HEK293 (cell line): ENCODE data around the gene GJA3.
A peak's percentile ranks its signal among the peaks of the same experiment; 100 is the strongest.

Experiments
- CTCF ChIA-PET: fragments of 350-600 bp; formaldehyde crosslinking; extraction: SDS; loops from one replicate; lab custom pipeline; 2021; ENCODE audit warnings: antibody characterized with exemption; lab: Yijun Ruan, JAX
- POLR2A ChIA-PET: fragments of 300-600 bp; formaldehyde crosslinking; extraction: SDS; loops from one replicate; lab custom pipeline; 2020; ENCODE audit warnings: antibody characterized with exemption, inconsistent platforms; lab: Yijun Ruan, JAX
- H3K27ac ChIP-seq: fragments of 200-500 bp; sonication (Bioruptor generic); 2 replicates; pipeline ENCODE4 v1.5.1; 2014; ENCODE audit warnings: low read depth, low read length, control low read depth, inconsistent platforms; ENCODE audit errors: extremely low read depth
- H3K36me3 ChIP-seq, 2 experiments: fragments of 200-500 bp in 1 of 2; sonication (Bioruptor generic) in 1 of 2; 1 replicate in 1 of 2; 2 replicates in 1 of 2; pipeline ENCODE4 v1.5.1; 2014 to 2017; ENCODE audit warnings: inconsistent platforms in 2 of 2, low read length in 2 of 2; ENCODE audit not compliant: control insufficient read depth in 2 of 2, insufficient read depth in 1 of 2
- H3K4me1 ChIP-seq: fragments of 200-500 bp; sonication (Bioruptor generic); 2 replicates; pipeline ENCODE4 v1.5.1; 2014; ENCODE audit warnings: mild to moderate bottlenecking, low read length, inconsistent platforms; ENCODE audit not compliant: control insufficient read depth, insufficient read depth
- H3K4me3 ChIP-seq: 2 replicates; pipeline ENCODE4 v1.5.1; 2011; ENCODE audit warnings: low read depth, mild to moderate bottlenecking, control low read depth, low read length, moderate library complexity
- H3K9me3 ChIP-seq: fragments of 200-500 bp; sonication (Bioruptor generic); 2 replicates; pipeline ENCODE4 v1.5.1; 2014; ENCODE audit warnings: low read depth, low read length, inconsistent platforms; ENCODE audit not compliant: control insufficient read depth, insufficient read depth
- EGR2 ChIP-seq: fragments of 450-650 bp; formaldehyde crosslinking; IDR thresholded peaks from 2 replicates; pipeline ENCODE4 v1.5.1; 2016; ENCODE audit warnings: low read depth, missing biosample characterization, missing genetic modification characterization
- GFI1B ChIP-seq: fragments of 450-650 bp; formaldehyde crosslinking; IDR thresholded peaks from 2 replicates; pipeline ENCODE4 v1.5.1; 2016; ENCODE audit warnings: missing biosample characterization, missing genetic modification characterization
- OSR2 ChIP-seq: fragments of 450-650 bp; formaldehyde crosslinking; IDR thresholded peaks from 2 replicates; pipeline ENCODE4 v1.5.1; 2016; ENCODE audit warnings: missing biosample characterization, missing genetic modification characterization
- ZBTB21 ChIP-seq: fragments of 450-650 bp; formaldehyde crosslinking; IDR thresholded peaks from 2 replicates; pipeline ENCODE4 v1.5.1; 2017; ENCODE audit warnings: missing biosample characterization, missing genetic modification characterization
- ZFHX2 ChIP-seq: fragments of 450-650 bp; formaldehyde crosslinking; conservative IDR thresholded peaks from 2 replicates; pipeline ENCODE4 v1.5.1; 2016; ENCODE audit warnings: missing biosample characterization, missing genetic modification characterization
- ZFP69B ChIP-seq: fragments of 450-650 bp; formaldehyde crosslinking; IDR thresholded peaks from 2 replicates; pipeline ENCODE4 v1.5.1; 2016; ENCODE audit warnings: missing biosample characterization, missing genetic modification characterization
- ZNF223 ChIP-seq: fragments of 450-650 bp; formaldehyde crosslinking; IDR thresholded peaks from 2 replicates; pipeline ENCODE4 v1.5.1; 2016; ENCODE audit warnings: missing biosample characterization, missing genetic modification characterization
- ZNF274 ChIP-seq, 2 experiments: fragments of 200-500 bp in 1 of 2; fragments of 450-650 bp in 1 of 2; sonication (Bioruptor generic) in 1 of 2; formaldehyde crosslinking in 1 of 2; IDR thresholded peaks; 2 replicates each; pipeline versions ENCODE4 v1.5.1 to v1.6.1; 2014 to 2016; ENCODE audit warnings: borderline replicate concordance in 1 of 2, inconsistent platforms in 1 of 2, low read length in 1 of 2, missing biosample characterization in 1 of 2, missing genetic modification characterization in 1 of 2
- ZNF366 ChIP-seq: fragments of 450-650 bp; formaldehyde crosslinking; conservative IDR thresholded peaks from 2 replicates; pipeline ENCODE4 v1.5.1; 2016; ENCODE audit warnings: missing biosample characterization, missing genetic modification characterization
- ZNF394 ChIP-seq: fragments of 450-650 bp; formaldehyde crosslinking; IDR thresholded peaks from 2 replicates; pipeline ENCODE4 v1.5.1; 2016; ENCODE audit warnings: missing biosample characterization, missing genetic modification characterization, mild to moderate bottlenecking, moderate library complexity, borderline replicate concordance
- ZNF404 ChIP-seq: fragments of 450-650 bp; formaldehyde crosslinking; IDR thresholded peaks from 2 replicates; pipeline ENCODE4 v1.5.1; 2017; ENCODE audit warnings: missing biosample characterization, missing genetic modification characterization
- ZNF518A ChIP-seq: fragments of 450-650 bp; formaldehyde crosslinking; conservative IDR thresholded peaks from 2 replicates; pipeline ENCODE4 v1.5.1; 2016; ENCODE audit warnings: low read depth, missing biosample characterization, missing genetic modification characterization
- ZNF558 ChIP-seq: fragments of 450-650 bp; formaldehyde crosslinking; IDR thresholded peaks from 2 replicates; pipeline ENCODE4 v1.5.1; 2016; ENCODE audit warnings: missing biosample characterization, missing genetic modification characterization
- ZNF596 ChIP-seq: fragments of 450-650 bp; IDR thresholded peaks from 2 replicates; pipeline ENCODE4 v1.5.0; 2018; ENCODE audit warnings: missing biosample characterization, mild to moderate bottlenecking, missing genetic modification characterization, moderate library complexity
- ZNF830 ChIP-seq: fragments of 450-650 bp; IDR thresholded peaks from 2 replicates; pipeline ENCODE4 v1.5.0; 2018; ENCODE audit warnings: missing biosample characterization, missing genetic modification characterization, low read depth, mild to moderate bottlenecking, moderate library complexity
- TF ChIP-seq, protein P1 (sequence below): fragments of 450-650 bp; formaldehyde crosslinking; IDR thresholded peaks from 2 replicates; pipeline ENCODE4 v1.5.1; 2016; ENCODE audit warnings: missing biosample characterization, missing genetic modification characterization, borderline replicate concordance

GJA3 gene

DNA sequence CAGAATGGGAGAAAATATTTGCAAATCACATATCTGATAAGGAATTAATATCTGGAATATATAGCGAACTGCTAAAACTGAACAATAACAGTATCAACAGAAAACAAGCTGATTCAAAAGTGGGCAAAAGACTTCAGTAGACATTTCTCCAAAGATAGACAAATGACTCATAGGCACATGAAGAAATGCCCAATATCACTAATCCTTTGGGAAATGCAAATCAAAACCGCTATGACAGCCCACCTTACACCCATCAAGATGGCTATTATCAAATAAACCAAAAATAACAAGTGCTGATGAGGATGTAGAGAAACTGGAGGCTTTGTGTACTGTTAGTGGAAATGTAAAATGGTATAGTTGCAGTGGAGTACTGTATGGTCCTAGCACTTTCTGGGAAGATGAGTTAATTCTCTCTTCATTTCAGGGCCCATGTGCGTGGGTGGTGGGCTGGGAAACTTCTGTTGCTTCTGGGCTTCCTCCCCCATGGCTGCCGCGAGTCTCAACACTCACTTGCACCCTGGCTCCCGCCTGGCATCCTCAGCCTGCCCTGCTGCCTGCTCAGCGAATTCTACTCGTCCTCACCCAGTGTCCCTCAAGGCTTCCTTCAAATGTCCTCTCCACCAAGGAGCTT lies 12.4 kb upstream of the GJA3 start:
- Histone ChIP-seq H3K27ac (no peak overlapping the region), H3K4me3 (no peak overlapping the region)
- TF ChIP-seq EGR2 (tag by site-specific recombination) (0 out of 2 replicates have a peak, but pooled peaks have one; percentile 12), ZNF274 (IDR thresholded peaks at IDR 0.05; ENCODE audit: low read length) (no peak), ZNF274 (tag by site-specific recombination; IDR thresholded peaks at IDR 0.05; ENCODE audit: borderline replicate concordance) (no peak), ZNF394 (tag by site-specific recombination) (0 out of 2 replicates have a peak, but pooled peaks have one; percentile 19), ZFHX2 (tag by site-specific recombination) (peak; percentile 45; the same call in 1 of the 2 replicates), ZNF558 (tag by site-specific recombination) (no peak), ZNF404 (tag by site-specific recombination) (no peak), ZFP69B (tag by site-specific recombination) (no peak), ZNF518A (tag by site-specific recombination) (no peak), ZNF366 (tag by site-specific recombination) (0 out of 2 replicates have a peak, but pooled peaks have one; percentile 9)
- TF ChIP-seq, all 188 proteins: peak for 4
- no peaks in the 10 kb centered on the region for H3K36me3 ChIP-seq
- no peaks in the 10 kb centered on the region for H3K9me3 ChIP-seq
- POLR2A ChIA-PET, result interaction anchor here (0.6 kb wide), 1 partner anchor 329 kb away, joined by 3 read pairs; no protein-coding TSS in a partner anchor
- CTCF ChIA-PET, result interaction anchor here (1.0 kb wide), 1 partner anchor 10 kb away, joined by 3 read pairs; no protein-coding TSS in a partner anchor
- H3K4me1 ChIP-seq, result peaks cover 8% of the 10 kb centered on the region; the same call in 1 of the 2 replicates

- no peak overlapping the region for H3K4me3 ChIP-seq
- peak; percentile 31; the same call in 1 of the 2 replicates for TF ChIP-seq OSR2
- no peak for TF ChIP-seq ZNF830 (tag by site-specific recombination)
- no peak for TF ChIP-seq ZBTB21
- no peak for TF ChIP-seq ZNF596
- TF ChIP-seq, protein P1, sequence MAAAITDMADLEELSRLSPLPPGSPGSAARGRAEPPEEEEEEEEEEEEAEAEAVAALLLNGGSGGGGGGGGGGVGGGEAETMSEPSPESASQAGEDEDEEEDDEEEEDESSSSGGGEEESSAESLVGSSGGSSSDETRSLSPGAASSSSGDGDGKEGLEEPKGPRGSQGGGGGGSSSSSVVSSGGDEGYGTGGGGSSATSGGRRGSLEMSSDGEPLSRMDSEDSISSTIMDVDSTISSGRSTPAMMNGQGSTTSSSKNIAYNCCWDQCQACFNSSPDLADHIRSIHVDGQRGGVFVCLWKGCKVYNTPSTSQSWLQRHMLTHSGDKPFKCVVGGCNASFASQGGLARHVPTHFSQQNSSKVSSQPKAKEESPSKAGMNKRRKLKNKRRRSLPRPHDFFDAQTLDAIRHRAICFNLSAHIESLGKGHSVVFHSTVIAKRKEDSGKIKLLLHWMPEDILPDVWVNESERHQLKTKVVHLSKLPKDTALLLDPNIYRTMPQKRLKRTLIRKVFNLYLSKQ (tag by site-specific recombination), result no peak
- TF ChIP-seq GFI1B, result no peak
- no peak for TF ChIP-seq ZNF223 (tag by site-specific recombination)
- TF ChIP-seq, all 188 proteins: peak for 1
- Histone ChIP-seq H3K4me1 (peaks cover 8% of the 10 kb centered on the region; the same call in 1 of the 2 replicates), H3K36me3 (no peaks in the 10 kb centered on the region), H3K9me3 (no peaks in the 10 kb centered on the region), H3K27ac (no peak overlapping the region)
- CTCF ChIA-PET, result interaction anchor here (0.6 to 1.3 kb wide), 2 partner anchors 10 to 14 kb away, joined by 4 read pairs; no protein-coding TSS in a partner anchor
- POLR2A ChIA-PET, result no interaction called here
Observed at GRCh38 chr13:20171364-20171763, 10.5 kb upstream of the GJA3 start.
